ENCODE results near the gene B3GAT1.

B3GAT1 gene

DNA sequence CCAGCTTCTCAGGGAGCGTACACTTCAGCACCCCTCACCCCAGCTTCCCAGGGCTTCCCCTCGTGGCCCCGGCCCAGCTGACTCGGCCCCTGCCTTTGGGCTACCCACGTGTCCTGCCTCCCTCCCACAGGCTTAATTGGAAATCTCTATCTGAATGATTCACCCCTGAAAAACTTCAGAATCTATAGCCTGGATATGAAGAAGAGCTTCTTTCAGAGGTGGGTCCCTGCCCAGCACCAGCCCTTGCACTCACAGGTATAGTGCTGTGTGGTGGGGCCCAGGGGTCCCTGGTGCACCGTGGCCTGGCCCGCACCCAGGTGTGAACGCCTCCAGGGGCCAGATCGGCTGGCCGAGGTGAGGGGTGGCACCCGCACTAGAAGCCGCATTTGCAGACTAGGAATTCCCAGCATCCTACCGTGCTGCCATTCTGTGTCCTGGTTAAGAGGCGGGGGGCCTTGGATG lies 38.4 kb downstream of the B3GAT1 start:
- TF ChIP-seq, protein P1, sequence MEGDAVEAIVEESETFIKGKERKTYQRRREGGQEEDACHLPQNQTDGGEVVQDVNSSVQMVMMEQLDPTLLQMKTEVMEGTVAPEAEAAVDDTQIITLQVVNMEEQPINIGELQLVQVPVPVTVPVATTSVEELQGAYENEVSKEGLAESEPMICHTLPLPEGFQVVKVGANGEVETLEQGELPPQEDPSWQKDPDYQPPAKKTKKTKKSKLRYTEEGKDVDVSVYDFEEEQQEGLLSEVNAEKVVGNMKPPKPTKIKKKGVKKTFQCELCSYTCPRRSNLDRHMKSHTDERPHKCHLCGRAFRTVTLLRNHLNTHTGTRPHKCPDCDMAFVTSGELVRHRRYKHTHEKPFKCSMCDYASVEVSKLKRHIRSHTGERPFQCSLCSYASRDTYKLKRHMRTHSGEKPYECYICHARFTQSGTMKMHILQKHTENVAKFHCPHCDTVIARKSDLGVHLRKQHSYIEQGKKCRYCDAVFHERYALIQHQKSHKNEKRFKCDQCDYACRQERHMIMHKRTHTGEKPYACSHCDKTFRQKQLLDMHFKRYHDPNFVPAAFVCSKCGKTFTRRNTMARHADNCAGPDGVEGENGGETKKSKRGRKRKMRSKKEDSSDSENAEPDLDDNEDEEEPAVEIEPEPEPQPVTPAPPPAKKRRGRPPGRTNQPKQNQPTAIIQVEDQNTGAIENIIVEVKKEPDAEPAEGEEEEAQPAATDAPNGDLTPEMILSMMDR (IDR thresholded peaks at IDR 0.05; ENCODE audit: low read length) = no peak
- TF ChIP-seq EZH2 (optimal IDR thresholded peaks at IDR 0.05; ENCODE audit: low read depth, low read length) = no peak
- no peak for TF ChIP-seq EZH2phosphoT487 (IDR thresholded peaks at IDR 0.05; ENCODE audit: low read length)
- H3K4me2 ChIP-seq (ENCODE audit: low read depth, low read length) = no peak overlapping the region
- H3K9ac ChIP-seq (ENCODE audit: low read length) = no peak overlapping the region
- no peak overlapping the region for H2AFZ ChIP-seq (ENCODE audit: low read length)
- H3K4me3 ChIP-seq (ENCODE audit: low read length) = no peak overlapping the region
- DNase-seq = no peak
- no peaks in the 10 kb centered on the region for H4K20me1 ChIP-seq (ENCODE audit: insufficient read depth, low read length)
- no peaks in the 10 kb centered on the region for H3K36me3 ChIP-seq (replicated peaks; ENCODE audit: insufficient read depth, low read length)
- no peaks in the 10 kb centered on the region for H3K27me3 ChIP-seq (replicated peaks; ENCODE audit: insufficient read depth, low read length)
- H3F3A ChIP-seq (ENCODE audit: insufficient read depth, low read length) = no peaks in the 10 kb centered on the region
- H3K9me3 ChIP-seq (replicated peaks; ENCODE audit: insufficient read depth, low read length) = no peaks in the 10 kb centered on the region
- no peaks in the 10 kb centered on the region for H3K4me1 ChIP-seq (ENCODE audit: low read length)
- H3K79me2 ChIP-seq (ENCODE audit: low read length) = no peaks in the 10 kb centered on the region
- no peak overlapping the region for H3K27ac ChIP-seq (ENCODE audit: low read length)
- no peaks in the 10 kb centered on the region for H3K9me2 ChIP-seq (replicated peaks; ENCODE audit: insufficient read depth, low read length)

DNA sequence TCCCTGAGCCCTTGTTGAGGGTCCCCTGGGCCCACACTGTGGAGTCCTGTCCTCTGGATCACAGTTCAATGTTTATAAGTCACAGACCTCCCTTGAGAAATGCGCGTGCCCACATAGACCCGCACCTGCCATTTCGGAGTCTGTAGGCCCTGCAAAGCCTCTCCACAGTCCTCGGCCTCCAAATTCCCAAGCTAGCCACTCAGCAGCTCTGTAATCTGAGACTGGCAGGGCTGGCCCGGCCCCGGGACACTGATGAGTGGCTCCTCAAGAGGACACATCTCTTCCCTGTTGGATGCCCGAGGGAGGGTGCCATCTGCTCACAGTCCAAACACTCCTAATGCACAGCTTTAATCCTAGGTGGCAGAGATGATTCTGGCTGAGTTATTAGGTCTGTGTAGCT lies 39.1 kb downstream of the B3GAT1 start:
- Histone ChIP-seq H3K79me2 (ENCODE audit: low read length) (no peaks in the 10 kb centered on the region), H3K9ac (ENCODE audit: low read length) (no peak overlapping the region), H3K27ac (ENCODE audit: low read length) (no peak overlapping the region), H4K20me1 (ENCODE audit: insufficient read depth, low read length) (no peaks in the 10 kb centered on the region), H3K36me3 (replicated peaks; ENCODE audit: insufficient read depth, low read length) (no peaks in the 10 kb centered on the region), H2AFZ (ENCODE audit: low read length) (no peak overlapping the region), H3K27me3 (replicated peaks; ENCODE audit: insufficient read depth, low read length) (no peaks in the 10 kb centered on the region), H3K4me2 (ENCODE audit: low read depth, low read length) (no peak overlapping the region), H3K9me2 (replicated peaks; ENCODE audit: insufficient read depth, low read length) (no peaks in the 10 kb centered on the region), H3K4me3 (ENCODE audit: low read length) (no peak overlapping the region), H3F3A (ENCODE audit: insufficient read depth, low read length) (no peaks in the 10 kb centered on the region), H3K9me3 (replicated peaks; ENCODE audit: insufficient read depth, low read length) (no peaks in the 10 kb centered on the region), H3K4me1 (ENCODE audit: low read length) (no peaks in the 10 kb centered on the region)
- TF ChIP-seq EZH2 (optimal IDR thresholded peaks at IDR 0.05; ENCODE audit: low read depth, low read length) = no peak
- no peak for TF ChIP-seq EZH2phosphoT487 (IDR thresholded peaks at IDR 0.05; ENCODE audit: low read length)
- TF ChIP-seq, protein P1 (IDR thresholded peaks at IDR 0.05; ENCODE audit: low read length) = no peak
- DNase-seq = no peak

DNA sequence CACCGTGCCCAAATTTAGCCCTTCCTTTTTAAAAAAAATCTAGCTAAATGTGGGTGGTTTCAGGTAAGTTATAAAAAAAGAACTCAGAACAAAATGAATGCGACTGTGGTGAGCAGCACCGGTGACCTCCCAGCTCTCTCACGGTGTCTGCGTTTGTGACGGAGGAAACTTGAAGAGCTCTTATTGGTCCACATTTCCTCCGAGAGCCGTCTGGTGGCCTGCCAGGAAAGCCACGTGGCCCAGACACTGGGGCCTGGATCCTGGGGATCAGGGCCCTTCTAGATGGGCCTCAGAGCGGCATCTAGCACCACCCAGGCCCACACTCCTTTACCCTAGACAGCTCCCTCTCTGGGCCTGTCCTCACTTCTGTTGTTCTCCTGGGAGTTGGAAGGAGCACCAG lies 39.5 kb downstream of the B3GAT1 start:
- Histone ChIP-seq H3K27me3 (replicated peaks; ENCODE audit: insufficient read depth, low read length) (no peaks in the 10 kb centered on the region), H3K4me2 (ENCODE audit: low read depth, low read length) (no peak overlapping the region), H3K9me3 (replicated peaks; ENCODE audit: insufficient read depth, low read length) (no peaks in the 10 kb centered on the region), H3K27ac (ENCODE audit: low read length) (no peak overlapping the region), H3K9ac (ENCODE audit: low read length) (no peak overlapping the region), H3K36me3 (replicated peaks; ENCODE audit: insufficient read depth, low read length) (no peaks in the 10 kb centered on the region), H3K4me3 (ENCODE audit: low read length) (no peak overlapping the region), H2AFZ (ENCODE audit: low read length) (no peak overlapping the region), H3K4me1 (ENCODE audit: low read length) (no peaks in the 10 kb centered on the region), H3K79me2 (ENCODE audit: low read length) (no peaks in the 10 kb centered on the region), H3F3A (ENCODE audit: insufficient read depth, low read length) (no peaks in the 10 kb centered on the region), H3K9me2 (replicated peaks; ENCODE audit: insufficient read depth, low read length) (no peaks in the 10 kb centered on the region), H4K20me1 (ENCODE audit: insufficient read depth, low read length) (no peaks in the 10 kb centered on the region)
- TF ChIP-seq EZH2phosphoT487 (IDR thresholded peaks at IDR 0.05; ENCODE audit: low read length) = no peak
- no peak for TF ChIP-seq EZH2 (optimal IDR thresholded peaks at IDR 0.05; ENCODE audit: low read depth, low read length)
- TF ChIP-seq, protein P1 (IDR thresholded peaks at IDR 0.05; ENCODE audit: low read length) = no peak
- no peak for DNase-seq
